Transverse colon (tissue), 3 donors: ENCODE results near the gene PTPRD.

Experiments used
- EP300 ChIP-seq: sonication (generic); formaldehyde crosslinking; IDR thresholded peaks from one replicate; pipeline ENCODE4 v1.6.1; 2017; ENCODE audit warnings: antibody characterized with exemption, low read depth
- POLR2A ChIP-seq: fragments of 450-650 bp; IDR thresholded peaks from one replicate; pipeline ENCODE4 v1.6.1; 2016; ENCODE audit warnings: antibody characterized with exemption, mild to moderate bottlenecking, moderate library complexity
- TF ChIP-seq, protein P1 (sequence below), 5 experiments: fragments of 200-600 bp in 3 of 5; fragments of 450-650 bp in 2 of 5; sonication (generic) in 3 of 5; IDR thresholded peaks; 1 replicate in 2 of 5; 2 replicates in 3 of 5; pipeline ENCODE4 v1.5.1; 2016 to 2017; ENCODE audit warnings: antibody characterized with exemption in 5 of 5, inconsistent platforms in 3 of 5, mild to moderate bottlenecking in 2 of 5, moderate library complexity in 1 of 5

DNA sequence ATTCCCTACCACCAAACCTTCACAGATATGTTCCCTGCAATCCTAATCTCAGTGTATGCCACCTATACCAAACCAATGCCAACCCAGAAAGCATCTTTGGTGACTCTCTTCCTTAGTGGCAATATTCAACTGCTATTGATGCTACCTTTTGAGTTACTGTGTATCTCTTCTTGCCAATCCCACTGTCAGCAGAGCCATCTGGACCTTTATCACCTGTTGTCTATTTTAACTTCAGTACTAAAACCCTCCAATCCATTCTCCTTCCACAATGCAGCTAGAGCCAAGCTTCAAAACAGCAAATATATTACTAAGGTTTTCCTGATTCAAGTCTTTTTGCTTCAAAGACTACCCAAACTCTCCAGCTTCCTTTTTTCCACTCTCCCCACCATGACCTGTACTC lies 2036.1 kb downstream of the PTPRD start:
- TF ChIP-seq, protein P1, sequence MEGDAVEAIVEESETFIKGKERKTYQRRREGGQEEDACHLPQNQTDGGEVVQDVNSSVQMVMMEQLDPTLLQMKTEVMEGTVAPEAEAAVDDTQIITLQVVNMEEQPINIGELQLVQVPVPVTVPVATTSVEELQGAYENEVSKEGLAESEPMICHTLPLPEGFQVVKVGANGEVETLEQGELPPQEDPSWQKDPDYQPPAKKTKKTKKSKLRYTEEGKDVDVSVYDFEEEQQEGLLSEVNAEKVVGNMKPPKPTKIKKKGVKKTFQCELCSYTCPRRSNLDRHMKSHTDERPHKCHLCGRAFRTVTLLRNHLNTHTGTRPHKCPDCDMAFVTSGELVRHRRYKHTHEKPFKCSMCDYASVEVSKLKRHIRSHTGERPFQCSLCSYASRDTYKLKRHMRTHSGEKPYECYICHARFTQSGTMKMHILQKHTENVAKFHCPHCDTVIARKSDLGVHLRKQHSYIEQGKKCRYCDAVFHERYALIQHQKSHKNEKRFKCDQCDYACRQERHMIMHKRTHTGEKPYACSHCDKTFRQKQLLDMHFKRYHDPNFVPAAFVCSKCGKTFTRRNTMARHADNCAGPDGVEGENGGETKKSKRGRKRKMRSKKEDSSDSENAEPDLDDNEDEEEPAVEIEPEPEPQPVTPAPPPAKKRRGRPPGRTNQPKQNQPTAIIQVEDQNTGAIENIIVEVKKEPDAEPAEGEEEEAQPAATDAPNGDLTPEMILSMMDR (IDR thresholded peaks at IDR 0.05): no peak
- TF ChIP-seq POLR2A: no peak
- TF ChIP-seq EP300: no peak
